HG03575 (cell line): ENCODE data around the gene FSCB.
"Not testable (repeated sequence)": the region's sequence is repeated elsewhere in the genome, so short reads cannot be mapped to it uniquely, and the experiment has no call there.

Experiments used
- ATAC-seq: cut with Tn5 transposase; IDR thresholded peaks from one replicate; pipeline ENCODE4 v1.9.1; 2021; ENCODE audit not compliant: unreplicated experiment, insufficient number of reproducible peaks, low FRiP score; ENCODE audit errors: extremely low read depth

The FSCB gene, protein sequence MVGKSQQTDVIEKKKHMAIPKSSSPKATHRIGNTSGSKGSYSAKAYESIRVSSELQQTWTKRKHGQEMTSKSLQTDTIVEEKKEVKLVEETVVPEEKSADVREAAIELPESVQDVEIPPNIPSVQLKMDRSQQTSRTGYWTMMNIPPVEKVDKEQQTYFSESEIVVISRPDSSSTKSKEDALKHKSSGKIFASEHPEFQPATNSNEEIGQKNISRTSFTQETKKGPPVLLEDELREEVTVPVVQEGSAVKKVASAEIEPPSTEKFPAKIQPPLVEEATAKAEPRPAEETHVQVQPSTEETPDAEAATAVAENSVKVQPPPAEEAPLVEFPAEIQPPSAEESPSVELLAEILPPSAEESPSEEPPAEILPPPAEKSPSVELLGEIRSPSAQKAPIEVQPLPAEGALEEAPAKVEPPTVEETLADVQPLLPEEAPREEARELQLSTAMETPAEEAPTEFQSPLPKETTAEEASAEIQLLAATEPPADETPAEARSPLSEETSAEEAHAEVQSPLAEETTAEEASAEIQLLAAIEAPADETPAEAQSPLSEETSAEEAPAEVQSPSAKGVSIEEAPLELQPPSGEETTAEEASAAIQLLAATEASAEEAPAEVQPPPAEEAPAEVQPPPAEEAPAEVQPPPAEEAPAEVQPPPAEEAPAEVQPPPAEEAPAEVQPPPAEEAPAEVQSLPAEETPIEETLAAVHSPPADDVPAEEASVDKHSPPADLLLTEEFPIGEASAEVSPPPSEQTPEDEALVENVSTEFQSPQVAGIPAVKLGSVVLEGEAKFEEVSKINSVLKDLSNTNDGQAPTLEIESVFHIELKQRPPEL

DNA sequence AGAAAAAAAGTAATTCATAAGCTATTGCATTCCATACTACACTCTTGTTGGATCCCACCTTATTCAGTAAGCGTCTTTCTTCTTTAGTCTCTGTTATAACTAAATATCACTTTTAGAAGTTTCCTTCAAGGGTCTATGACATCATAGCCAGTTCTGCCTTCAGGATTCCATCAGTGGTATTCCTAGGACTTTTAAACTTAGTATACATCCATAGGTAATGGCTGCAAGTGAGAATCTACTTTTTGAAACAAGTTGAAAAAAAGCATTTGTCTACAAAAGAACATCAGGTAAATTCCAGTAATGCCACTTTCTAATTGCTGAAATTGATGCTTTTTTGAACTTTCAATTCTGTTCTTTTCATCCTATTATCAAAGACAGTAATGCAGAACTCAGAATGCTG is at the start of gene FSCB:
TSS of gene FSCB (minus strand) at position 101 of the 400 bp plus-strand sequence. CDS start 296 bp downstream, outside the sequence.
- no peak for ATAC-seq

DNA sequence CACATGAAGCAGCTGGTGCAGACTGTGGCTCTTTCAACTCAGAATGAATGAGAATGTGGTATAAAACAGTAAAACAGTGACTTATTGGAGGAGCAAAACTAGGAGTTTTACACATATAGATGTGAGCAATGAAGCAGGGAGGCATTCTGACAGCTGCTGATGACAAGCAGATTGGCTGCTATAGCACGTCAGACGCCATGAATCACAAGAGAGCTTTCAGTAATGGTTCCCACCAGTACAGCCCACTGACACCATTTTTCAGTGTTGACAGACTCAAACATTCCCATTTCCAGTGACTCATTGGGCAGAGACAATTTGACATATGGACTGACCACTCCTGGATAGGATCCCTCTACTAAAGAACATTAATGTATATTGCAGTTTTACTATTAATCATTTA is 24.6 kb upstream of the FSCB start:
- ATAC-seq, result no peak

DNA sequence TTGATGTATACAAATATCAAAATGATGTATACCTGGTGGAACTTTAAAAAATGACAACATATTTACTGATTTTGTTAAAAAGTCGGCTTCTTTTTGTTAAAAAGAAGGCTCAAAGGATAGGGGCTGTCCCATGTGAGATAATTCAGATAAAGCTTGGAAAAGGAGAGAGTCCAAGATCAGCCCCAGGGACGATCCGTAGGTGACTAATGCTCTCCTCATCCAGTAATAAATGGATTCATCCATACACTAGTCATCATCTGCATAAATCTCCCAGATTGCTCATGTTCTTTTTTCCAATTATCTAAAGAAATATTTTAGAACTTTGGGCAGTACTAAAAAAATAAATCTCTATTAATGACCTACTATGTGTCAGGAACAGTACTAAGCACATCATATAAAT is 23.4 kb upstream of the FSCB start:
- ATAC-seq, result no peak

DNA sequence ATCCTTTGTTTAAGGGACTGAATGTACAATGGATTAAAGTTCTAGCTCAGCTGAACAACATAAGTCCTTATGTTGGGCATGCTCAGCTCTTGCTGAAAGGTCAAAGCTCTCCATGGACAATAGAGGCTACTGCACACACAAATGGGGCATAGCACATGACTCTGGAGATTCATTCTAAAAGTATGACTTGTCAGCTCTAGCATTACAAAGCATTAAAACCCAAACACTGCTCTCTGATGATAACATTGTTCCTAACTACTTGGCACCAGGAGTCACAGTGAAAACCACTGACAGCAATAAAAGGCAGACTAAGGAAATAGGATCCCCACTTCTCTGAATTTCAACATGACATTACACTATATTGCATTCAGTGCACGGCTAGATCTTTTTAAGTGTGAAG is 21.9 kb upstream of the FSCB start:
- no peak for ATAC-seq

DNA sequence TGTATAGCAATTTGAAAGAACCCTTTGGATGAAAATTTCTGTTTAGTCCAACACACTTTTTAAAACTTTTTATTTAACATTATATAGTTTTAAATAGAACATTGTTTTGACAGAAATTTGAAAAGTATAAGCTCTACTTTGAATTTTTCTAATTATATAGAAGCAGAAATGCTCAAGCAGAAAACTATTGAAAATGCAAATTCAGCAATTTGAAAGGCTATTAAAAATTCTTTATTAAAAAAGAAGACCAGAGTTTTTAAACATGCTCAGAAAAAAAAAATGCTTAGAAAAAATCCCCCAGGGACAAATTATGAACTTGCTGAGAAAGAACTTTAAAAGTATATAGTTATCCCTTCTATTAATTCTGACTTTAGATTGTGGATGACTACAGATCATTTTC is 21.1 kb upstream of the FSCB start:
- no peak for ATAC-seq

DNA sequence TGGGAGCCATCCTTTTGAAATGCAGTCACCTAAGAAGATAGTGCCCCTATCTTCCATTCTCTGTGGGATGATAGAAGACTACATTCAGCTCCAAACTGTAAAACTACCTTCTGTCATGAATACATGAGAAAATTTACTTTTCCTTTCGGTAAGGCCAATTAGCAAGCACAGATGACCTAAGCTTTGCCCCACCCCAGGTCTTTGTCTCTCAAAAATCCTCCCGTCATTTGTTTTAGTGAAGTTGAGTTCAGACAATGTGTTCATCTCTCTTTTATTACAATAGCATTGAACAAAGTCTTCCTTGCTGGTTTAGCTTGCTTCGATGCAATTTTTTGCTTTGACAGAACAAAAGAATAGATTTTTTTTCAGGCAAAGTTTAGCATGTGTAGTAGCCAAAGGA is 18.2 kb upstream of the FSCB start:
- ATAC-seq, result no peak

DNA sequence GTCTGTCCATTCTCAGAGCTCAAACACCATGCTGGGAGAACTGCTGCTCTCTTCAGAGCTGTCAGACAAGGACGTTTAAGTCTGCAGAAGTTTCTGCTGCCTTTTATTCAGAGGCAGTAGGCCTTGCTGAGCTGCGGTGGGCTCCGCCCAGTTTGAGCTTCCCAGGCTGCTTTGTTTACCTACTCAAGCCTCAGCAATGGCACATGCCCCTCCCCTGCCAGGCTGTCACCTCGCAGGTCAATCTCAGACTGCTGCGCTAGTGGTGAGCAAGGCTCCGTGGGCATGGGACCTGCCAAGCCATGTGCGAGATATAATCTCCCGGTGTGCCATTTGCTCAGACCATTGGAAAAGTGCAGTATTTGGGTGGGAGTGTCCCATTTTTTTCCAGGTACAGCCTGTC is 8.6 kb upstream of the FSCB start:
- ATAC-seq, result not testable (repeated sequence)

DNA sequence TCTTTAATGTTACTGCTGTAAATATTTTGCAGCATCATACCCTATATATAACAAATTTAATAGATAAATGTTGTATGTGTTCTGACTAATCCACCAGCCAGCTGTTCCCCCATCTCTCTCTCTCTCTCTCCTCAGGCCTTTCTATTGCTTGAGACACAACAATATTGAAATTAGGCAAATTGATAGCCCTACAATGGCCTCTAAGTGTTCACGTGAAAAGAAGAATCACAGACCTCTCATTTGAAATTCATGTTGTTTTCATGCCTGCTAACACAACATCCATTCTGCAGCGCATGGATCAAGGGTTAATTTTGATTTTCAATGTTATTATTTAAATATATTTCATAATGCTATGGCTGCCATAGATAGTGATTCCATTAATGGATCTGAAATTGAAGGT is 1.8 kb upstream of the FSCB start:
- ATAC-seq, result no peak

DNA sequence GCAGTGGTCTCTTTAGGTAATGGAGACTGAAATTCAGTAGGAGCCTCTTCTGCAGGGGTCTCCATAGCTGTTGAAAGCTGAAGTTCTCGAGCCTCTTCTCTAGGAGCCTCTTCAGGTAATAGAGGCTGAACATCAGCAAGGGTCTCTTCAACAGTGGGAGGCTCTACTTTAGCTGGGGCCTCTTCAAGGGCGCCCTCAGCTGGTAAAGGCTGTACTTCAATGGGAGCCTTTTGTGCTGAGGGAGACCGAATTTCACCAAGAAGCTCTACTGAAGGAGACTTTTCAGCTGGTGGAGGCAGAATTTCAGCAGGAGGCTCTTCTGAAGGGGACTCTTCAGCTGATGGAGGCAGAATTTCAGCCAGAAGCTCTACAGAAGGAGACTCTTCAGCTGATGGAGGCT is 1.5 kb downstream of the FSCB start:
- ATAC-seq, result no peak

DNA sequence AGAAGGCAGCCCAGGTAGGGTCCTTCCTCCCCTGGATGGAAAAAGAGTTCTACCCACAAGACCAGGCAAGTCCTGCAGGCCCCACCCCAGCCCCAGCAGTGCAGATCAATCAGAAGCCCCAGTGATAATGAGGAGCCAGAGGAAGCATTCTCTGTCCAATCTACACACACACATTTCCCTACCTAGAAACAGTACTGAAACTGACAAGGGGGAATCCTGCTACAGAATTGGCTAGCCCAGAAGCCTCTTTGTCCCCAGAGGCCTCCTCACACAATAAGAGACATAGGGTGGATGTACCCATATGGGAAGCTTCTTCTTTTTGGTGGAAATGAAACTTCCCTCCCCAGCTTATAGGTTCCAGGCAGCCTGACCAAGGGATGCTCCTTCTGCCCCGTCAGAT is 9.9 kb downstream of the FSCB start:
- no peak for ATAC-seq

DNA sequence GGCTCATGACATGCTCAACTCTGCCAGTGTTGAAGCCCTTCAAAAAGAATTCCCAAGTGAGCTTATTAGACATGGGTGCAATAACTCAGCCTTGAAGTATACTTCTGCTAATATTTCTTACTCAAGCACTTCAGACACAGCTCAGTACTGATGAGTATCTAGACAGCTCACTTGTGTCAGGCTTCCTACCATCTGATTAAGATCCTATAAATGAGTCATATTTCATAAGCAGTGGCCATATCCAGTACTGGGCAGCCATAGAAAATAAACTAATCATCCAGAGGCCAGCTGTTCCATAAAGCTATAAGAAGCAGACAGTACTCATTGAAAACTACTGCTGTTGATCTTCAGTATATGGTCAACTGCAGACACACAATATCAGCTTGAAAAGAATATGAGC is 12.9 kb downstream of the FSCB start:
- ATAC-seq, result no peak

DNA sequence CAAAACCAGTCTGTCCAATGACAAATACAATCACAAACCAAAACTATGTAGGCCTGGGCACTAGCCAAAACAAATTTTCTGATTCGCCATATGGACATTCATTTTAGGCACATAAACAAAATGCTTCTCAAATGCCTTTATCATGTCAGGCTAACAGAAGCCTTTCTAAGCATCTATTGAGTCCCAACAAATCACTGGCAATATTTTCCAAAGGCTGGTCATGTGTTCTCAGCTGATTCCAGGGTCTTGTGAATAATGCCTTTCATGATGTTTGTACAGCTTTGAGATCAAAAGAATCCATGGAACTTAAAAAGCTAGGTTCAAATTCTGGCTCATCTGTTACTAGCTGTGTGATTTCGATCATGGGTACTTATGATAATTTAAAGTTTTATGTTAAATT is 16.1 kb downstream of the FSCB start:
- no peak for ATAC-seq

DNA sequence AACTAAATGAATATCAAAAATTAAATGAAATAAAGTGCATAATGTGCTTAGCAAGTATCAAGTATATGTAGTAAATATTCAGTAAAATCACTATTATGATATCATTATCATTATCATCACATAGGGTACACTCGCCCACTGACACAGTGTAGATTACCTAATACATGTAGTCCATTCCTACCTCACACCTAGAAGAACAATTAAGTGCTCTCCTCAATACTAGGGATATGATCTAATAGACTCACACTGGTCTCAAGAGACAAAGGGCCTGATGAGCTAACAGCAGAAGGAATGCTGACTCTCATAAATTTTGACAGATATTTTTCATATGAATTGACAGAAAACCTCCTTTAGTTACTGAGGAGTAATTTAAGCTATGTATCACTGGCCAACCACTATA is 29.1 kb downstream of the FSCB start:
- ATAC-seq, result no peak

DNA sequence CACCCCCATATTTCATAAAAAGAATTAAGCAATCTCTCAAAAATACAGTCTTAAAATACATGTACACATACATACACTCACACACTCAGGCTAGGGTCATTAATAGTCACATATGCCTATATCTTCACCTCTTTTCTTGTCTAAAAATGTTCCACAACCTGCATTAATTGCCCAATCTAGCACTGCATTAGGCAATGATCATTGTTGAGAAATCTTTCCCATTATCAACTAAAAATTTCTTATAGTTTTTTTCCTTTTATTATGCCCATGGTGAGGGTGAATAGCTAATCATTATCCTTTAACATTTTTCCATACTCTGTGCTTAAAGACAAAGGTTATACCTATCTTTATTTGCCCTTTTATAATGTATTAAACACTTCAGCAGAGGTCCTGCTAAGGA is 38.3 kb downstream of the FSCB start:
- ATAC-seq, result no peak

DNA sequence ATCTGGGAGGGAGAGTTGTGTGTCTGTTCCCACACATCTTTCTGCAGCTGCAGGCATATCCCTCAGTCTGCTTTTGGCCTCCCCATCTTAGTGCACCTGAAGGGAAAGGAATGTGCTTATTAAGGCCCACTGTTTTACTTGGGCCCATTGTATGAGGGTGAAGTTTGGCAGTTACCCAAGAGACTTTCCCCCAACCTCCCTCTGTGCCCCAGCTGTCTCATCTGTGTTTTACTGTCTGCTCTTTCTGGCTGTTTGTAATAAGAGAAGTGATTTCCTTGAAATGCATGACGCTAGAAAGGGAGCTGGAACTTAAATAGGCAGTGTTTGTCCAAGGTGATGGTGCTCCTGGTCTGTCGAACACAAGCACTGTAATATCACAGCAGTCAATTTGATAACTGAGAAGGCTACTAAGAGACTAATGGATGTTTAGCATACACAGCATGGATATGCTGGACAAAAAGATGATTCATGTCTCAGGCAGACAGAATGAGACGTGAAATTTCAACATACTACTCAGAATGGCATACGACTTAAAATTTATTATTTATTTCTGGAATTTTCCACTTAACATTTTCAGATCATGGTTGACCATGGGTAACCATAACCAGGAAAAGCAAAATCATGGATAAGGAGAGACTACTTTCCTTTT is 43.6 kb downstream of the FSCB start:
- ATAC-seq, result no peak

DNA sequence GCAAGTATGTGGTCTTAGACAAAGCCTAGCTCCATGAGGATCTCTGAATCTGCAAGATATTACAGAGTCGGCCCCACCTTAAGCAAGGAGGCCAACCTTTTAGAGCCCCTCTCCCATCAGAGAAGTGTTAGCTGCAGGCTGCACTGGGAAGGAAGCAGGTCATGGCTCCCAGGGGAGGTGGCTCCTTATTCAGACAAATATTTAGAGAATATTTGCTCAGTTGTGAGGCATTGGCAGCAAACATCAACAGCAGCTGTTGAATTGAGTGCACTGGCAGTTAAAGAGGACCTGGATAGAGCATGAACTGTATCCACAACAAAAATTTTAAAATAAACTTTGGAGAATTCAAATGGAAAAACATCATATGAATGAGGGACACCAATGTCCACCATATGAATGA is 44.7 kb downstream of the FSCB start:
- no peak for ATAC-seq

DNA sequence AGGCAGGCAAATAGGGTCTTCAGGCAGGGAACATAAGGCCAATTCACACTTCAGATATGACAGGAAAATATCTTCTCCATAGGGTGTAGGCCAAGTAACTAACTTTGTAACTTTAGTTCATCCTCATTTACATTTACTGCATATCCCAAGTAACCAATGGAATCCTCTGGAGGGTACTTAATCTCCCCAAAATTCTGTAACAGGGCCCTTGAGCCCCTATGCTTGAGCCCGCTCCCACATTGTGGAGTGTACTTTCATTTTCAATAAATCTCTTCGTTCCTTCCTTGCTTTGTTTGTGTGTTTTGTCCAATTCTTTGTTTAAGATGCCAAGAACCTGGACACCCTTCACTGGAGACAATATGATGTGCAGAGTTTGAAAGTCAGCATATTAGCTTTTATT is 45.3 kb downstream of the FSCB start:
- no peak for ATAC-seq
